K562 (cell line): ENCODE data around the gene TTLL10. TPM values are rescaled to one million over a fixed set of nuclear protein-coding genes. Genes with fewer than 3 reads are reported as not detected.

Source experiments
- ATAC-seq: fragments of 200-7000 bp; cut with Tn5 transposase; 3 replicates; pipeline ENCODE4 v1.9.1; 2020; ENCODE audit warnings: moderate library complexity
- BruUV-seq: library from RNA; stranded (reverse); fragments of 400-500 nt; replicated peaks from 2 replicates; lab custom pipeline; 2021; lab: Mats Ljungman, UMichigan
- CTCF ChIA-PET: fragments of 300-600 bp; formaldehyde crosslinking; extraction: SDS; loops from one replicate; lab custom pipeline; 2021; ENCODE audit warnings: low intra/inter-chr PET ratio; lab: Yijun Ruan, JAX
- POLR2A ChIA-PET: fragments of 300-600, 350-650 bp; sonication (Branson Sonifier 250); formaldehyde crosslinking; extraction: SDS; loops from one replicate; lab custom pipeline; 2021; ENCODE audit warnings: antibody characterized with exemption, inconsistent platforms; lab: Yijun Ruan, JAX
- DNase-seq, 4 experiments: peaks; one replicate each; pipeline versions ENCODE4 v3.0.0 to v3.0.0-alpha.2; 2011 to 2018; ENCODE audit warnings: low spot score in 3 of 4, mixed read lengths in 3 of 4; ENCODE audit errors: extremely low read depth in 1 of 4
- FAIRE-seq: peaks from 2 replicates; lab custom pipeline; 2011; peaks lifted over from hg19 to GRCh38; lab: Jason Lieb, UNC
- H2AFZ ChIP-seq: 2 replicates; pipeline ENCODE4 v1.6.0; 2011; ENCODE audit warnings: low read depth, low read length, control low read depth, inconsistent platforms
- H3K27ac ChIP-seq: fragments of 200-600 bp; 3 replicates; pipeline ENCODE4 v1.8.0; 2011; ENCODE audit warnings: low read depth, mild to moderate bottlenecking, control low read depth, inconsistent platforms, low read length, moderate library complexity, mixed read lengths; ENCODE audit errors: extremely low read depth
- H3K27me3 ChIP-seq, 2 experiments: fragments of 300-600 bp in 1 of 2; 2 replicates in 1 of 2; 3 replicates in 1 of 2; pipeline versions ENCODE4 v1.6.0 to v1.8.0; 2011; ENCODE audit warnings: inconsistent platforms in 2 of 2, low read length in 2 of 2, mild to moderate bottlenecking in 1 of 2, mixed read lengths in 1 of 2, moderate library complexity in 1 of 2; ENCODE audit not compliant: control insufficient read depth in 2 of 2, insufficient read depth in 2 of 2
- H3K36me3 ChIP-seq: fragments of 300-600 bp; 3 replicates; pipeline ENCODE4 v1.8.0; 2011; ENCODE audit warnings: mild to moderate bottlenecking, low read length, inconsistent platforms; ENCODE audit not compliant: control insufficient read depth, insufficient read depth
- H3K4me1 ChIP-seq, 2 experiments: fragments of 200-600 bp in 1 of 2; replicated peaks in 1 of 2; 2 replicates in 1 of 2; 3 replicates in 1 of 2; pipeline versions ENCODE4 v1.5.1 to v1.8.0; 2011; ENCODE audit warnings: inconsistent platforms in 2 of 2, low read length in 2 of 2, mild to moderate bottlenecking in 1 of 2, mixed read lengths in 1 of 2, moderate library complexity in 1 of 2; ENCODE audit not compliant: control insufficient read depth in 2 of 2, insufficient read depth in 2 of 2
- H3K4me2 ChIP-seq: 2 replicates; pipeline ENCODE4 v1.6.1; 2011; ENCODE audit warnings: low read length, control low read depth, inconsistent platforms, mixed read lengths; ENCODE audit not compliant: insufficient read depth
- H3K4me3 ChIP-seq: fragments of 200-600 bp; sonication (generic), shearing (Covaris generic); 2 replicates; pipeline ENCODE4 v1.5.1; 2016; ENCODE audit warnings: control low read depth, inconsistent platforms
- H3K79me2 ChIP-seq: fragments of 200-600 bp; 3 replicates; pipeline ENCODE4 v1.8.0; 2011; ENCODE audit warnings: low read length, inconsistent platforms; ENCODE audit not compliant: control insufficient read depth, insufficient read depth
- H3K9ac ChIP-seq, 2 experiments: 2 replicates each; pipeline versions ENCODE4 v1.6.0 to v1.6.1; 2011; ENCODE audit warnings: low read depth in 2 of 2, low read length in 2 of 2, control low read depth in 1 of 2, inconsistent platforms in 1 of 2, mild to moderate bottlenecking in 1 of 2, mixed read lengths in 1 of 2; ENCODE audit not compliant: insufficient read depth in 1 of 2
- H3K9me1 ChIP-seq: one replicate; pipeline ENCODE4 v1.6.0; 2011; ENCODE audit warnings: inconsistent platforms, mild to moderate bottlenecking, low read length, moderate library complexity; ENCODE audit not compliant: control insufficient read depth, insufficient read depth
- H3K9me3 ChIP-seq: replicated peaks from 2 replicates; pipeline ENCODE4 v1.5.1; 2011; ENCODE audit warnings: low read depth, low read length, inconsistent platforms; ENCODE audit not compliant: control insufficient read depth, insufficient read depth
- H4K20me1 ChIP-seq: replicated peaks from 2 replicates; pipeline ENCODE4 v1.6.1; 2011; ENCODE audit warnings: low read length, inconsistent platforms, mixed read lengths; ENCODE audit not compliant: control insufficient read depth, insufficient read depth
- ATF7 ChIP-seq: fragments of 450-650 bp; IDR thresholded peaks from 2 replicates; pipeline ENCODE4 v1.7.1; 2014; ENCODE audit warnings: mild to moderate bottlenecking, moderate library complexity
- CBFA2T2 ChIP-seq: fragments of 450-650 bp; conservative IDR thresholded peaks from 2 replicates; pipeline ENCODE4 v1.6.1; 2017; ENCODE audit warnings: mild to moderate bottlenecking
- GABPA ChIP-seq: fragments of 200-800 bp; sonication (Bioruptor generic); conservative IDR thresholded peaks from 2 replicates; pipeline ENCODE4 v1.6.1; 2016; ENCODE audit warnings: low read depth, missing genetic modification characterization, missing compliant biosample characterization
- HNRNPUL1 ChIP-seq: fragments of 200-400 bp; formaldehyde crosslinking; IDR thresholded peaks from 2 replicates; pipeline ENCODE4 v1.6.1; 2017; ENCODE audit warnings: low read length
- MAZ ChIP-seq, 2 experiments: fragments of 450-650 bp in 1 of 2; sonication (generic) in 1 of 2; formaldehyde crosslinking; IDR thresholded peaks in 1 of 2; conservative IDR thresholded peaks in 1 of 2; 2 replicates each; pipeline versions ENCODE4 v1.4.0 to v1.5.0; 2020; ENCODE audit warnings: mild to moderate bottlenecking in 1 of 2, missing genetic modification reagents in 1 of 2
- POLR2G ChIP-seq: fragments of 200-400 bp; formaldehyde crosslinking; IDR thresholded peaks from 2 replicates; pipeline ENCODE4 v1.6.1; 2017; ENCODE audit warnings: low read depth, mild to moderate bottlenecking, antibody characterized with exemption, low read length, moderate library complexity
- SIN3A ChIP-seq, 2 experiments: fragments of 150-350 bp in 1 of 2; IDR thresholded peaks; 2 replicates each; pipeline ENCODE4 v1.6.1; 2011 to 2016; ENCODE audit warnings: borderline replicate concordance in 2 of 2, low read depth in 2 of 2, low read length in 2 of 2, mild to moderate bottlenecking in 2 of 2, moderate library complexity in 2 of 2; ENCODE audit not compliant: control insufficient read depth in 1 of 2
- TFAP4 ChIP-seq: sonication (generic); formaldehyde crosslinking; IDR thresholded peaks from 2 replicates; pipeline ENCODE4 v1.8.0; 2022; ENCODE audit warnings: missing genetic modification reagents, mild to moderate bottlenecking, moderate library complexity, borderline replicate concordance
- ZBTB2 ChIP-seq: fragments of 450-650 bp; IDR thresholded peaks from 2 replicates; pipeline ENCODE4 v1.6.1; 2016; ENCODE audit warnings: antibody characterized with exemption
- ZNF449 ChIP-seq: fragments of 250-450 bp; sonication (Bioruptor Pico); IDR thresholded peaks from 2 replicates; pipeline ENCODE4 v1.8.0; 2022; ENCODE audit warnings: moderate library complexity, mild to moderate bottlenecking, inconsistent platforms
- ZNF511 ChIP-seq: sonication (generic); formaldehyde crosslinking; IDR thresholded peaks from 2 replicates; pipeline ENCODE4 v1.8.0; 2022; ENCODE audit warnings: mild to moderate bottlenecking, missing genetic modification reagents
- WGBS: fragments of 100-300 bp; shearing (Covaris generic); methylation state at CpG from one replicate; pipeline ENCODE4 v1.1.6; 2016; ENCODE audit warnings: low coverage, mixed read lengths; ENCODE audit not compliant: insufficient coverage; ENCODE audit errors: missing lambda C conversion rate; 5-methylcytosine and 5-hydroxymethylcytosine counted together
- in situ Hi-C: fragments of 300-500 bp; cut with MboI; formaldehyde crosslinking; loops from 4 replicates; pipeline ENCODE4 v1.15.0; 2018; ENCODE audit warnings: inconsistent platforms, mixed read lengths
- intact Hi-C: fragments of 100-400 bp; cut with micrococcal nuclease; formaldehyde crosslinking; loops from 2 replicates; pipeline ENCODE4 v1.14.2; 2022
- polyA plus RNA-seq, 8 experiments: library from polyadenylated mRNA; depleted of rRNA in 4 of 8; stranded (reverse) in 5 of 8; unstranded in 3 of 8; fragments of >200 nt; fragmentation: Nextera tagmentation in 2 of 8; fragmentation: Illumina TruSeq in 1 of 8; extraction: Ambion mirVana in 2 of 8; extraction: Trizol in 1 of 8; gene quantifications; 2 replicates each; pipeline versions ENCODE4 v1.2.1 to v1.2.3, GENCODE V29; 2011 to 2014; ENCODE audit warnings: inconsistent platforms in 1 of 8, missing spikeins in 1 of 8
- total RNA-seq, 7 experiments: library from RNA; depleted of rRNA in 6 of 7; stranded (reverse); fragments of >200 nt in 6 of 7; fragmentation: Illumina TruSeq in 2 of 7; extraction: Trizol in 2 of 7; gene quantifications; 2 replicates each; pipeline versions ENCODE4 v1.2.1 to v1.2.3, GENCODE V29; 2011 to 2021; ENCODE audit warnings: low replicate concordance in 1 of 7
- TF ChIP-seq, protein P1 (sequence below): fragments of 450-650 bp; IDR thresholded peaks from 2 replicates; pipeline ENCODE4 v1.6.1; 2014; ENCODE audit warnings: low read depth, mild to moderate bottlenecking, moderate library complexity, borderline replicate concordance

TTLL10 gene
- total and polyA plus RNA-seq, 9 of the 15 experiments (the other 6 are each of a cell fraction or from before 2014, with no cell fraction given), result not detected

GRCh38 chr1:1203561-1204424, 30.1 kb downstream of the TTLL10 start:
- no peaks in the 10 kb centered on the region for H3K9me3 ChIP-seq
- no peaks in the 10 kb centered on the region for H3K9me1 ChIP-seq
- H3K27me3 ChIP-seq, result no peaks in the 10 kb centered on the region
- peak overlapping the region in 1 of 2 experiments; percentile 30; a peak in 2 of 4 replicates for H3K9ac ChIP-seq
- FAIRE-seq (peak; percentile 71), DNase-seq (peak in 1 of 4 experiments; percentile 50), ATAC-seq (peak; percentile 21)
- peaks cover 7 to 93% of the 10 kb centered on the region in 2 experiments; a peak in 4 of 5 replicates for H3K4me1 ChIP-seq
- POLR2A ChIA-PET, result interaction anchor here (0.6 to 1.7 kb wide), 4 partner anchors 16 to 136 kb away, joined by 3 to 5 read pairs (median 3); no protein-coding TSS in a partner anchor
- CTCF ChIA-PET, result no interaction called here
- H3K79me2 ChIP-seq, result no peaks in the 10 kb centered on the region
- no TSS peak for BruUV-seq
- no peak overlapping the region for H3K27ac ChIP-seq
- 19% methylated on average over 49 of the region's 49 CpGs for WGBS
- in situ Hi-C loops, result no loop called here
- peak overlapping the region; percentile 58; the same call in 1 of the 2 replicates for H2AFZ ChIP-seq
- no peak overlapping the region for H3K4me3 ChIP-seq
- H3K36me3 ChIP-seq, result no peaks in the 10 kb centered on the region
- H4K20me1 ChIP-seq, result no peaks in the 10 kb centered on the region
- intact Hi-C loops, result no loop called here
- no peak overlapping the region for H3K4me2 ChIP-seq
- TF ChIP-seq ZNF511 (CRISPR knock-in tag) (0 out of 2 replicates have a peak, but pooled peaks have one; percentile 29), ZBTB2 (0 out of 2 replicates have a peak, but pooled peaks have one; percentile 38), TFAP4 (CRISPR knock-in tag) (peak; percentile 49; the same call in 1 of the 2 replicates), CBFA2T2 (0 out of 2 replicates have a peak, but pooled peaks have one; percentile 18), POLR2G (0 out of 2 replicates have a peak, but pooled peaks have one; percentile 16), MAZ (CRISPR knock-in tag; conservative IDR thresholded peaks at IDR 0.05 in 1 of 2, IDR thresholded peaks at IDR 0.05 in 1 of 2) (peak in 1 of 2 experiments; percentile 32; a peak in 1 of 4 replicates), GABPA (tag) (no peak), SIN3A (IDR thresholded peaks at IDR 0.05; ENCODE audit: borderline replicate concordance in 2 of 2, control insufficient read depth in 1 of 2, low read depth in 2 of 2, low read length in 2 of 2) (no peak), ATF7 (no peak), ZNF449 (no peak), HNRNPUL1 (no peak)
- TF ChIP-seq, protein P1, sequence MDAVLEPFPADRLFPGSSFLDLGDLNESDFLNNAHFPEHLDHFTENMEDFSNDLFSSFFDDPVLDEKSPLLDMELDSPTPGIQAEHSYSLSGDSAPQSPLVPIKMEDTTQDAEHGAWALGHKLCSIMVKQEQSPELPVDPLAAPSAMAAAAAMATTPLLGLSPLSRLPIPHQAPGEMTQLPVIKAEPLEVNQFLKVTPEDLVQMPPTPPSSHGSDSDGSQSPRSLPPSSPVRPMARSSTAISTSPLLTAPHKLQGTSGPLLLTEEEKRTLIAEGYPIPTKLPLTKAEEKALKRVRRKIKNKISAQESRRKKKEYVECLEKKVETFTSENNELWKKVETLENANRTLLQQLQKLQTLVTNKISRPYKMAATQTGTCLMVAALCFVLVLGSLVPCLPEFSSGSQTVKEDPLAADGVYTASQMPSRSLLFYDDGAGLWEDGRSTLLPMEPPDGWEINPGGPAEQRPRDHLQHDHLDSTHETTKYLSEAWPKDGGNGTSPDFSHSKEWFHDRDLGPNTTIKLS, result no peak
